Activated gamma-delta T cell treated with anti-CD3 and anti-CD28 coated beads, Interleukin-2, amount 50 U/mL, for 16 hours (primary cell): ENCODE measurements around the gene EIF2S3.
"Not testable (repeated sequence)": the region's sequence is repeated elsewhere in the genome, so short reads cannot be mapped to it uniquely, and the experiment has no call there.

Experiments used
- DNase-seq: peaks from one replicate; pipeline ENCODE4 v3.0.0-alpha.2; 2020; ENCODE audit warnings: low read depth

EIF2S3 gene

DNA sequence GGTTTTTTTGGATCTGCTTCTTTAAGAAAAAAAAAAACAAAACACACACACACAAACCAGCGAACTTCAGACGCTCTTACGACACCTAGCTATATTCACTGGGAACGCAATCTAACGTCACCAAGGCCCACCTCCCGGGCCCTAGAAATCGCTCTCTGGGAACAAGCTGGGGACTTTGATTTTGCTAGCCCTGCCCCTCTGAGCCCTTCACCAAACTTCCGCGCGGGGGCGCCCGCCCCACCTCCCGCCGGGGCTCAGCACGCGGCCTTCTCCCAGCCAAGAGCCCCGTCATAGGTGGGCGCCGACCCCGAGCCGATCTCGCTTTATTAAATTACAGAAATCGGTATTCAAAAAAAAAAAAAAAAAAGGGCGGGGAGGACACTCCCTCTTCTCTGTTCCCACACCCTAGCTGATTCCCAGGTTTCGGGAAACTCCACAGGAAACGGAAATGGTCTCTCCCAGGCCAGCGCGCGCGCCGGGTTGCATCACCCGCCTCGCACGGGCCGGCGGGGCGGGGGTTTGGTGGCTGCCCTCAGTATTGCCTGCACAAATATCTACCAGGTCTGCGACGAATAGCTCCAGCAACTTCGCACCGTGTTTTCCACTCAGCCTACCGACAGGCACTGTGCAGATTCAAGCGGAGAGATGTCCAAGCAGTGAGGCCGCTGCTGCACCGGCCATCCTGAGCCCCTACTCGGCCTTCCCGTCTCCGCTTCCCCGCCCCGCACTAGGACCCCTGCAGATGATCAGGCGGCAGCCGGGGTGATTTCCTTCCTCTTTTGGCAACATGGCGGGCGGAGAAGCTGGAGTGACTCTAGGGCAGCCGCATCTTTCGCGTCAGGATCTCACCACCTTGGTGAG lies at the start of gene EIF2S3:
Gene EIF2S3, plus strand, starts transcription at position 775 of the 861 bp plus-strand sequence. Its CDS starts 13 bp downstream, at position 788.
- peak; percentile 82 for DNase-seq

- no peak for DNase-seq
Measured at GRCh38 chrX:24005028-24005427, 49.7 kb upstream of the EIF2S3 start.

- DNase-seq, result no peak
Measured at GRCh38 chrX:24005867-24006266, 48.9 kb upstream of the EIF2S3 start.

DNA sequence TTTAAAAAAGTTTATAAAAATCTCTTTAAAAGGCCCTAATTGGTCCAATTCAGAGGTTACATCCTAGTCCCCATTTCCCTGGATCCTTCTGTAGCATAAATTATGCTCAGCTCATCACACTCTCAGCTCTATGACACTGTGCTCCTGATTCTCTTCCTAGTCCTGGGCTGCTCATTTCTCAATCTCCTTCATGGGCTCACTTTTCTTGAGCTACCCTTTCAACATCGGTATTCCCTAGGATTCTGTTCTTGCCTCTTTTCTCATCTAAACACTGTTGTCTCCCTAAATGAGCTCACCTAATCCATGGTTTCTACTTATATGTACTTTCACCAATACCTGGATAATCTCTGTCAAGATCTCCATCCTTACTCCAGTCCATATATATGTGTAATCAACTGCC lies 42.5 kb upstream of the EIF2S3 start:
- no peak for DNase-seq

GRCh38 chrX:24014388-24015018 lies 40.3 kb upstream of the EIF2S3 start:
- no peak for DNase-seq

GRCh38 chrX:24017674-24018073 lies 37.1 kb upstream of the EIF2S3 start:
- DNase-seq, result no peak

DNA sequence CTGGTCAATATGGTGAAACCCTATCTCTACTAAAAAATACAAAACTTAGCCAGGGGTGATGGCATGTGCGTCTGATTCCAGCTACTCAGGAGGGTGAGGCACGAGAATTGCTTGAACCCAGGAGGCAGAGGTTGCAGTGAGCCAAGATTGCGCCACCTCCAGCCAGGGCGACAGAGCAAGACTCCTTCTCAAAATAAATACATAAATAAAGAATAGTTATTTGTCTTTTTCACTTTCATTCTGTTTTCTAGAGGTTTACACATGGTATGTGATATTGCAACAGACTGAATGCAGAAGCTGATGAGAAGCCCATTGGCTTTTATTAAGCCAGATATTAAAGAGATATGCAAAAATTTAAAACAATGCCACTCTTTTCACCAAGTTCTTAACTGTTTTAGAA lies 35.9 kb upstream of the EIF2S3 start:
- DNase-seq, result no peak

GRCh38 chrX:24019448-24019847 lies 35.3 kb upstream of the EIF2S3 start:
- no peak for DNase-seq

DNA sequence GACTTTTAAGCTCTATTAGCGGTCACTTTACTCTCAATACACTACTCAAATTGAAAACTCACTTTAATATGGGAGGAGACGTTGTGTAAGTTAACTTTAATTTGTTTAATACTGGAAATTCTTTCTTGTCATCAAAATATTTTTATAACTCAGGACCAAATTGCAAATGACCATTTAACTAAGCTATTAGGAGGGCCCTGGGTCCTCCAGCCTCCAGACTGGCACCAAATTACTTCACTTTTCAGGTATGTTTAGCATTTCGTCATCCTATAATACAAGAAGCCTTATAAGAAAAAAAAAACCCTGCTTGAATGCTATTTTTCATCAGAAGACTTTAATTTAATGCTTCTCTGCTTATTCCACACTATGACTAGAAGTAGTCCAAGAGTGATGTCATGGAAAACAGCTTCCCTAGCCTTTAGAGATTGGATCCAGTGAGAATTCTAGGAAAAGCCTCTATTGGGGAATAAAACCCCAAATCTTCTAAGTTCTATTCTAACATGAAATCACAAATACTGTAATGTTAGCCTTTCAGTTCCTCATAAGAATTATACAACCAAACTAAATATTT lies 34.4 kb upstream of the EIF2S3 start:
- no peak for DNase-seq

GRCh38 chrX:24023544-24023943 lies 31.2 kb upstream of the EIF2S3 start:
- DNase-seq, result no peak

DNA sequence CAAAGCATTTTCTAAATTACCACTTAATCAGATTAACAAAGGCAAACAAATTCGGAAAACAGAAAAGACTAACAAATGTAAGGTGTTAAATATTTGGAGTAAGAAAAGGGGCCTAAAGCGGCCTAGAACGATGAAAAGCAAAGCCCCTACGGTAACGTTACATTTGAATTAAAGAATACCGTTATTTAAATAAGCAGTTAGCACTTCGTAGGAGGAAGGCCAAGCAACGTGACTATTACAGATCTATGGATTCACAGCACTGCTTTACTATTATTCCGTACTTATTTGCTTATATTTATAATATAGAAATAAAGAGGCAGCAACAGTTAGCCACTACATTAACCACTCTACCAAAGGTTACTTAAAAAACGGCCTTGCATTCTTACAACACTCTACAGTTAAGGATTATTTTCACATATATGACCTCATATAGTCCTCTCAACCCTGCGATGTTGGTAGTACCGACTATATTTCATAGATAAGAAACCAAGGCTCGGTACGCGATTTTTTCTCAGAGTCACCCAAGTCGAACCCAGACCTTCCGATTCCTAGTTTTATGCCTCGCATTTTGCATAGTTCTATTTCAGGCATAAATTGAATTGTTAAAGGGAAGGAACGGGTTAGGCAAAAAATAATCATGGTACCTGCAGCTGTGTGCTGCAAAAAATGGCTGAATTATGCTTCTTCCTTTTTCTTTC lies 30.6 kb upstream of the EIF2S3 start:
- no peak for DNase-seq

DNA sequence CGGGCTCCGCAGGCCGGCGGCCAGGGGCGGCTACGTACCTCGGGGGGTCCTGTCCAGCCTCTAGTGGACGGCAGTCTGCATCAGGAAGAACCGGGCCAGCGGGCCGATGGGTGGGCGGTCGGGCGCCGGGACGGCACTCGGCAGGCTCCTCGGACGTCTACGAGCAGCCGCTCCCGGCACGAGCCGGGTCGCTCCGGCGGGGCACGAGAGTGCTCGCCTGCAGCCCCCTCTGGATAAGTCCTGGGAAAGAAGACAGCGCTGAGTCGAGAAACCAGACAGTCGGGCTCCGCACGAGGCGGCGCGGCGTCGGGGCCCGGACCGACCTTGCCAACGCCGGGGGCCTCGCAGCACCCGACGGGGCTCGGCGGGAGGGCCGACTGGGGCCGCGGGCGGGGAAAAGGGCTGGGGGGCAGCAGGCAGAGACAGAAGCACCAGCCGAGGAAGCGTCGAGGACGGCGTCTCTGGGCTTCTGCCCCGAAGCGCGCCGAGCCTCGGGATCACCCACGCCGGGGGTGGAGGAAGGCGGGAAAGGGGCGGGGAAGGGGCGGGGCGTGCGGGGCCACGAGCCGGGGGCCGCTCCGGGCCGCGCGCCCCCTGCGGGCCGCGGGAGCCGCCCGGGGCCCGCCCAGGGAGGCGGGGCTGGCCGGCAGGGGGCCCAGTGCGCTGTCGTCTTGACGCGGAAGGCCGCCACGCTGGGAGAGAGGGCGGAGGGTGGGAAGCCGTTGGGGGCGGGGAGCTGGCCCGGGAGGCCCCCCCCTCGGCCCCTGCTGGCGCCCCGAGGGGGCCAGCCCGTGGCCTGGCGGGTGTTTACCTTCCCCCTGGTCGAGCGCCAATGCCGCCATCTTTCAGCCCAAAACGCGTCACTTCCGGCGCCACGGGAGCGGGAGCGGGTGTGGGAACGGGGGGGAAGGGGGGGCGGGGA lies 29.7 kb upstream of the EIF2S3 start:
- DNase-seq, result peak; percentile 66

DNA sequence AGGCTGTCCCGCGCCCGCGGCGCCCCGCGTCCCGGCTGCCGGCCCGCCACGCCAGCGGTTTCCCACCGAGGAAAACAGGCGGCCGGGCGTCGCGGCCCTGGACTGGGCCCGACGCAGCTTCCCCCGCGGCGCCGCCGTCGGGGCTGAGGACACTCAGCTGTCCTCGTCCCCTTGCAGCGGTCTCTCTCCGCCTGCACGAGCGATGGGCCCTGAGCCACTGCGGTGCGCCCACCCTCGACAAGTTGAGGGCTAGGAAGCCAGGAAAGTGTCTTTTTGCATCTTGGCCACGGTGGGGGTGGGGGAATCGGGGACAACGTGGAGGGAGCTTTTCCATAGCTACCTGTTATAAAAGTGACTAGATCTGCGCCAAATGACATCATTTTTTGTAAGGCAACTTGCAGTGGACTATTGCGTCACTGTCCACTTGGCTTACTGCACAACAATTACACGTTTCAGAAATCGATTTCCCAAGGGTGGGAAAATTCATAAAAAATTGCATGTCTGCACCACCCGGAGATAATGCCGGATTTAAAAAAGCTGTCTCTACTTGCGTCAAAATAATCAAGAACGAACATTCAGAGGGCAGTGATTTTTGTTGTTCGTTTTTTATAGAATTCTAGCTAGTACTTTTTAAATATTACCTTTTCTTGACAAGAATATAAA lies 28.9 kb upstream of the EIF2S3 start:
- DNase-seq, result no peak

DNA sequence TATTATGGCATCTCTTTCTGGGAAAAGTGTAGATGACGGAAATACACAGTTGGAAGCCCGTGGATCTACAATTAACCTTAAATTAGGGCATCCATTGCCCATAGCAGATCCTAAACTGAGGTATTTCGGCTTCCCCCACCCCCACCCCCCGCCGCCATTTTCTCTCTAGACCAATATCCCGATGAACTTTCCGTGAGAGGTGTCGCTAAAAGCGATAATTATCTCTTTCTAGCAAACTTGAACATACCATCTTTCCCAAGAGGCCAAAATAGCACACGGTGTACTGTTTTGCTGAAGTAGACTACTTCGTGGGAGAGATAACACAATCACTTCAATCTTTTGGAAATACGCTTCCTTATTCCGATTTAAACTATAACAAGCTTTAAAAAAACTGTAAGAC lies 28.3 kb upstream of the EIF2S3 start:
- DNase-seq, result no peak

DNA sequence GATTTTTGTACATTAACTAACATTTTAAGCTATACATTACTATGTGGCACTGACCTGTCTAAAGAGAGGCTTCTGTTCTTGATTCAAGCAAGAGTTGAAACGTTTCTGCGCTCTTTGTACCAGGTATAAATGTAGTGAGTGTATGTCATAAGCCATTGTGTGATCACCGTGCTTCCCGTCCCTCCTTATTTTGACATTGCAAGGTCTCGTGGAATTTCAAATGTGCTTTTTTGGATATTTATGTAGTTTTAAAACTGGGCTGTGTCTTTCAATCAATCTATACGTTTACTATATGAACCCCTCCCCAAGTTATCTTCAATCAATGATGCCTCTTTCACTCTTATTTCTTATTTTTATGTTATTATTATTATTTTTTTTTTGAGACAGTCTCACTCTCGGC lies 27.7 kb upstream of the EIF2S3 start, which contains the start of gene KLHL15:
Gene KLHL15, minus strand, starts transcription at position 101 of the 400 bp plus-strand sequence. CDS start 20,493 bp downstream, outside the sequence.
- DNase-seq, result no peak

DNA sequence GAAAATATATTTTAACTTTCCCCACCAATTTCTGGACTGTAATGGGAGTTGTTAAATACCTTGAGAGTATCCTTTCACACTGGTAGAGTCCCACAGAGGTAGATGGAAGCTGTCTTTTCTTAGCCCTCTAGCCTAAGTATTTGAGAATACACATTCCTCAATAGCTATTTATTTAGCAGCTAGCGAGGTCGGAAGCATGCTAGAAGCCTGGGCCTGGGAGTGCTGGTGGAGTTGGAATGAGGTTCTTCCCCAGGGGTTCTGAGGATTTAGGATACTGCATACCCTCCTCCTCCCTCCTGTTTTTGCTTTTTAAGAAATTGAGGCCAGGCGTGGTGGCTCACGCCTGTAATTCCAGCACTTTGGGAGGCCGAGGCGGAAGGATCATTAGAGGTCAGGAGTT lies 26.8 kb upstream of the EIF2S3 start:
- DNase-seq, result no peak

DNA sequence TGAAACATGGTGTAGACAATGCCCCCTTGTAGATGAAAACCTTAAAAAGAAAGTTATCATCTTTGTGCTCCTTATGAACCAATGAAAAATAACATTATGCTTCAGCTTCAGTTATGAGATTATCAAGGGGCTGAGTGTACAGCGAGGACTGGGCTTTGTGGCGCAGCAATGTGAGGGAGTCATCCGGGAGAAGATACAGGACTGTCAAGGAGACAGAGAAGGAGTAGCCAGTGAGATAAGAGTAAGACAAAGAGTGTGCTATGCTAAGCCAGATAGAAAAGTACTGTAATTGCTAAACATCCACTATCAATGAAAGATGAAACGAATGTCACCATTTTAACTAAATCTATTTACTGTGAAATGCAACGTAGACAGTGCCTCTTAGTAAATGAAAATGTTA lies 24.2 kb upstream of the EIF2S3 start:
- no peak for DNase-seq

DNA sequence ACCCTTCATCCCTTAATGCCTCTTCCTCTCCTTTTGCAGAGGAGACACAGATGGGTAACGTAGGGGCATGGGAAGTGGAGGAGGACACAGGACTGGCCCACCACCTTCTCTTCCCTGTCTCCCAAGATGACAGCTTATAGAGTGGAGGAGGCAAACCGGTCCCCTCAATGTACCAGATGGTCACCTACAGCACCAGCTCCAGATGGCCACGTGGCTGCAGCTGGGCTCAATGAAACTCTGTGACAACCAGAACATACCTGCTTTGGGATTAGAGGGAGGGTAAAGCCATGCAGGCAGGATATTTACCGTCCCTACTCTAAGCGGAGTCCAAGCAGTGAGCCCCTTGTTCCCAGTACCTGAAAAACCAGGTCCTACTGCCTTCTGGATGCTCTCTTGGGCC lies 20.3 kb upstream of the EIF2S3 start:
- DNase-seq, result no peak

DNA sequence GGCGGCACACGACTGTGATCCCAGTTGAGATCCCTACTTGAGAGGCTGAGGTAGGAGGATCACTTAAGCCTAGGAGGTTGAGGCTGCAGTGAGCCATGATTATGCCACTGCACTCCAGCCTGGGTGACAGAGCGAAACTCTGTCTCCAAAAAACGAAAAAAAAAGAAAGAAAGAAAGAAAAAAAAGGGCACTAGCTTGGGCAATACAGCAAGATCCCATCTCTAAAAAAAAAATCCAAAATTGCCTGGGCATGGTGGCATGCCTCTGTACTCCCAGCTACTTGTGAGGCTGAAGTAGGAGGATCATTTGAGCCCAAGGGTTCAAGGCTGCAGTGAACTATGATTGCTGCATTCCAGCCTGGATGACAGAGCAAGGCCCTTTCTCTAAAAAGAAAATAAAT lies 17.0 kb upstream of the EIF2S3 start:
- DNase-seq, result no peak

- not testable (repeated sequence) for DNase-seq
Measured at GRCh38 chrX:24046060-24046459, 8.7 kb upstream of the EIF2S3 start.

GRCh38 chrX:24049643-24050042 lies 5.1 kb upstream of the EIF2S3 start:
- DNase-seq, result not testable (repeated sequence)
